Subcutaneous abdominal adipose tissue (tissue), 5 donors: Measurements from ENCODE around the gene OR52I1.

Experiments used
- H3K27ac ChIP-seq: one replicate; pipeline ENCODE4 v1.7.0; 2013; ENCODE audit warnings: low read depth, mild to moderate bottlenecking, inconsistent platforms, low read length, moderate library complexity
- H3K27me3 ChIP-seq, 5 donors: one replicate each; pipeline ENCODE4 v1.7.0; 2013; ENCODE audit warnings: low read length in 5 of 5, inconsistent platforms in 1 of 5; ENCODE audit not compliant: control insufficient read depth in 5 of 5, insufficient read depth in 4 of 5
- H3K36me3 ChIP-seq, 5 donors: one replicate each; pipeline ENCODE4 v1.7.0; 2013; ENCODE audit warnings: low read length in 5 of 5; ENCODE audit not compliant: control insufficient read depth in 5 of 5, insufficient read depth in 5 of 5
- H3K4me1 ChIP-seq, 5 donors: one replicate each; pipeline ENCODE4 v1.7.0; 2013; ENCODE audit warnings: low read length in 5 of 5, mild to moderate bottlenecking in 3 of 5, moderate library complexity in 1 of 5; ENCODE audit not compliant: control insufficient read depth in 5 of 5, insufficient read depth in 5 of 5
- H3K4me3 ChIP-seq, 5 donors: one replicate each; pipeline ENCODE4 v1.7.0; 2013; ENCODE audit warnings: low read length in 5 of 5, low read depth in 1 of 5
- H3K9ac ChIP-seq, 5 donors: one replicate each; pipeline ENCODE4 v1.7.0; 2013; ENCODE audit warnings: low read length in 5 of 5, mild to moderate bottlenecking in 4 of 5, moderate library complexity in 3 of 5
- H3K9me3 ChIP-seq, 5 donors: one replicate each; pipeline ENCODE4 v1.7.0; 2013; ENCODE audit warnings: low read length in 5 of 5; ENCODE audit not compliant: control insufficient read depth in 5 of 5
- donor health status: healthy.
- donor health status: healthy.
- donor health status: healthy.
- donor health status: healthy.
- donor health status: healthy.

Gene OR52I1

GRCh38 chr11:4593739-4594138 lies at the start of gene OR52I1:
TSS of gene OR52I1 (plus strand) at chr11:4594039. CDS start at chr11:4594039, 0 bp downstream.
- no peak within 1 kb of the TSS for H3K9ac ChIP-seq
- H3K36me3 ChIP-seq: peaks cover 4 to 14% (median 11%) of the 10 kb centered on the region in 5 donors
- H3K4me3 ChIP-seq: no peak within 1 kb of the TSS
- H3K27ac ChIP-seq: no peak within 1 kb of the TSS
- H3K27me3 ChIP-seq: peaks cover 0 to 3% (median 0%) of the 10 kb centered on the region in 5 donors
- H3K4me1 ChIP-seq: no peaks in the 10 kb centered on the region
- H3K9me3 ChIP-seq: no peaks in the 10 kb centered on the region

GRCh38 chr11:4544891-4545290 lies 48.9 kb upstream of the OR52I1 start, which contains the start of gene OR52M1:
TSS of gene OR52M1 (plus strand) at chr11:4545191. CDS start at chr11:4545191, 0 bp downstream.
- Histone ChIP-seq H3K9ac (no peak within 1 kb of the TSS), H3K27ac (no peak within 1 kb of the TSS), H3K36me3 (no peaks in the 10 kb centered on the region), H3K9me3 (no peaks in the 10 kb centered on the region), H3K4me3 (no peak within 1 kb of the TSS), H3K4me1 (no peaks in the 10 kb centered on the region), H3K27me3 (peaks cover 0 to 6% (median 0%) of the 10 kb centered on the region in 5 donors)

- peaks cover 0 to 2% (median 0%) of the 10 kb centered on the region in 5 donors for H3K27me3 ChIP-seq
- no peaks in the 10 kb centered on the region for H3K4me1 ChIP-seq
- no peak overlapping the region for H3K9ac ChIP-seq
- peaks cover 0 to 16% (median 7%) of the 10 kb centered on the region in 5 donors for H3K9me3 ChIP-seq
- H3K4me3 ChIP-seq: no peak overlapping the region
- no peak overlapping the region for H3K27ac ChIP-seq
- no peaks in the 10 kb centered on the region for H3K36me3 ChIP-seq
Measured at GRCh38 chr11:4546878-4547277, 47.0 kb upstream of the OR52I1 start.

- no peak overlapping the region for H3K4me3 ChIP-seq
- H3K4me1 ChIP-seq: no peaks in the 10 kb centered on the region
- H3K9me3 ChIP-seq: peaks cover 0 to 16% (median 7%) of the 10 kb centered on the region in 5 donors
- H3K36me3 ChIP-seq: no peaks in the 10 kb centered on the region
- no peak overlapping the region for H3K27ac ChIP-seq
- no peaks in the 10 kb centered on the region for H3K27me3 ChIP-seq
- H3K9ac ChIP-seq: no peak overlapping the region
Measured at GRCh38 chr11:4547416-4547815, 46.4 kb upstream of the OR52I1 start.

GRCh38 chr11:4551346-4551979 lies 42.4 kb upstream of the OR52I1 start:
- peaks cover 0 to 18% (median 7%) of the 10 kb centered on the region in 5 donors for H3K9me3 ChIP-seq
- H3K9ac ChIP-seq: no peak overlapping the region
- H3K4me3 ChIP-seq: no peak overlapping the region
- H3K4me1 ChIP-seq: no peaks in the 10 kb centered on the region
- no peaks in the 10 kb centered on the region for H3K36me3 ChIP-seq
- H3K27ac ChIP-seq: no peak overlapping the region
- no peaks in the 10 kb centered on the region for H3K27me3 ChIP-seq

GRCh38 chr11:4559527-4560440 lies 34.1 kb upstream of the OR52I1 start:
- no peaks in the 10 kb centered on the region for H3K4me1 ChIP-seq
- no peaks in the 10 kb centered on the region for H3K27me3 ChIP-seq
- no peak overlapping the region for H3K27ac ChIP-seq
- no peaks in the 10 kb centered on the region for H3K36me3 ChIP-seq
- H3K9ac ChIP-seq: no peak overlapping the region
- H3K9me3 ChIP-seq: peaks cover 0 to 6% (median 0%) of the 10 kb centered on the region in 5 donors
- H3K4me3 ChIP-seq: no peak overlapping the region

- Histone ChIP-seq H3K27ac (no peak overlapping the region), H3K9me3 (peaks cover 0 to 6% (median 0%) of the 10 kb centered on the region in 5 donors), H3K27me3 (no peaks in the 10 kb centered on the region), H3K36me3 (no peaks in the 10 kb centered on the region), H3K4me3 (no peak overlapping the region), H3K4me1 (peaks cover 0 to 3% (median 0%) of the 10 kb centered on the region in 5 donors), H3K9ac (no peak overlapping the region)
Measured at GRCh38 chr11:4560467-4560866, 33.4 kb upstream of the OR52I1 start.

GRCh38 chr11:4565371-4565770 lies 28.5 kb upstream of the OR52I1 start:
- Histone ChIP-seq H3K27me3 (no peaks in the 10 kb centered on the region), H3K9ac (no peak overlapping the region), H3K4me3 (no peak overlapping the region), H3K27ac (peak overlapping the region; percentile 75), H3K9me3 (peaks cover 0 to 6% (median 0%) of the 10 kb centered on the region in 5 donors), H3K36me3 (no peaks in the 10 kb centered on the region), H3K4me1 (peaks cover 0 to 18% (median 0%) of the 10 kb centered on the region in 5 donors)

GRCh38 chr11:4569075-4569474 lies 24.8 kb upstream of the OR52I1 start:
- Histone ChIP-seq H3K27ac (no peak overlapping the region), H3K27me3 (no peaks in the 10 kb centered on the region)

GRCh38 chr11:4576880-4577279 lies 17.0 kb upstream of the OR52I1 start:
- H3K4me3 ChIP-seq: no peak overlapping the region
- H3K9me3 ChIP-seq: no peaks in the 10 kb centered on the region
- H3K9ac ChIP-seq: no peak overlapping the region
- H3K27ac ChIP-seq: no peak overlapping the region
- peaks cover 0 to 3% (median 0%) of the 10 kb centered on the region in 5 donors for H3K27me3 ChIP-seq
- H3K4me1 ChIP-seq: no peaks in the 10 kb centered on the region
- H3K36me3 ChIP-seq: no peaks in the 10 kb centered on the region

More at GRCh38 chr11:4569075-4569474, 24.8 kb upstream of the OR52I1 start:
- H3K9me3 ChIP-seq: peaks cover 0 to 3% (median 0%) of the 10 kb centered on the region in 5 donors
- H3K4me3 ChIP-seq: no peak overlapping the region
- H3K36me3 ChIP-seq: no peaks in the 10 kb centered on the region
- peaks cover 0 to 18% (median 0%) of the 10 kb centered on the region in 5 donors for H3K4me1 ChIP-seq
- H3K9ac ChIP-seq: no peak overlapping the region
